HG03103 (cell line): Measurements from ENCODE around the gene HDAC7.
"Not testable (repeated sequence)": the region's sequence is repeated elsewhere in the genome, so short reads cannot be mapped to it uniquely, and the experiment has no call there.

ENCODE experiments used
- ATAC-seq: cut with Tn5 transposase; IDR thresholded peaks from one replicate; pipeline ENCODE4 v1.9.1; 2021; ENCODE audit warnings: low read depth; ENCODE audit not compliant: unreplicated experiment

The HDAC7 gene

DNA sequence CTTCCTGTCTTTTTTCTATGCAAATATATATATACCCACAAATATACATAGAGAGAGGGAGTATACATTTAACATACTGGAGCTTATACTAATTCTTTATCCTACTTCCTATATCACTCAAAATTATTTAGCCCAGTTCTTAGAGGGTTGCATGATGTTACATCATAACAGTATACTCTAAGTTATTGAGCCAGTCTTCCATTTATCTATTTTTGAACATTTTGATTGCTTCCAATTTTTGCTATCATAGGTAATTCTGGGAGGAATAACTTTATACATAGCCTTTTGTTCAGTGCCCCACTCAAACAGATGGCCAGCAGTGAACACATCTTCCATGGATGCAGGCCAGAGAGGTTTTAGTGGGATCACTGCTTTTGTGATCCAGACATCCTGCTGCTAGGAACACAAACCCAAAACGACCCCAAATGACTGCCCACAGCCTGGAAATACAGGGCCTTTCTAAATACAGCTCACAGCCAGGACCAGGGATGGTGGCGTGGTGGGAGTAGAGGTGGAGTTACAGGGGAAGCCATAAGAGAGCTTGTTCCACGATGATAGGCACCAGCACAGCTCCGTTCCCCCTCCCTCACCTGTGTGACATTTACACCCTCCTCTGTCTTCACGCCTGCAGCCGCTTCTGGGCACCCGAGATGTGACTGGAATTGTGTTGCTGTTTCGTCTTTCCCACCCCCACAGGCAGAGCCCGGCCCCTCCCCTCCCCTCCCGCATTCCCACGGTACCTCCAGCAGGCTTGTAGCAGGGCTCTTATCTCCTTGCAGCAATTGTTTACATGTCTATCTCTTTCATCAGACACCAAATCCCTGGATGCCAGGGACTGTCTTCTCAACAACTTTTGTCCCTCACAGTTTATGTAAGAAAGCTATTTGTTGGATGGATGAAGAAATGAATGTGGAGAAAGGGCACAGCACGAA, 30.7 kb upstream of the HDAC7 start:
- ATAC-seq = no peak

DNA sequence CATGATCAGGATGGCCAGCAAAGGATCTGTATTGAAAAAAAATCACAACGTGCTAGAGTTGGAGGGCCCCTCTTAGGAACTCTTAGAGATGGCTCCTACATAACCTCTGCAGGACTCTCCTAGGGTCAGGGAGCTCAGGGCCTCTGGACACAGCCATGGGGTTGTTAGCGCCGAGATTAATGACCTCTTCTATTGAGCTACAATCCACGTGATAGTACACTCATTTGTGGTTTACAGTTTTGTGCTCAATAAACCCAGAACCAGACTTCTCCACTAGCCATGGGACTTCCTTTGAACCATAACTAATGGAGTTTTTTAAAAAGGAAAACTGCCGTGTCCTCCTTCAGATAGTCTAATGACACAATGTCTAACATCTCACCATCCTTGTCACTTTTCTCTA, 29.6 kb upstream of the HDAC7 start:
- ATAC-seq = no peak

DNA sequence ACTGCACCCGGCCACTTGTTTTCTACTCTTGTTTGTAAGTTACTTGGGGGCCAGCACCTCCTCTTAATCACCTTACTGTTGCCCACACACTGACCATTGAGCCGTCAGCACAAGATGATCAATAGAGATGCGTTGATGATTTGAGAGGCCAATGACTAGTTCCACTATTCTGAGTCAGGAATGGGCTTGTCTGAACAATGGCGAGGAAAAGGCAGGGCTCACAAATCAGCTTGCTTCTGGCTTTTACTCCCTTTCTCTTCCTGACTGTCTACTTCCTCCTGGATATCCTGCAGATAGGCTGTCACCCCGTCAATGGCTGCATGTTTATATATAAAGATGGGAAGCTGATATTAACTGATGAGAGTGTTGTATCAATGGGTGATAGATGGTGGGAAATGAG, 29.1 kb upstream of the HDAC7 start:
- no peak for ATAC-seq

DNA sequence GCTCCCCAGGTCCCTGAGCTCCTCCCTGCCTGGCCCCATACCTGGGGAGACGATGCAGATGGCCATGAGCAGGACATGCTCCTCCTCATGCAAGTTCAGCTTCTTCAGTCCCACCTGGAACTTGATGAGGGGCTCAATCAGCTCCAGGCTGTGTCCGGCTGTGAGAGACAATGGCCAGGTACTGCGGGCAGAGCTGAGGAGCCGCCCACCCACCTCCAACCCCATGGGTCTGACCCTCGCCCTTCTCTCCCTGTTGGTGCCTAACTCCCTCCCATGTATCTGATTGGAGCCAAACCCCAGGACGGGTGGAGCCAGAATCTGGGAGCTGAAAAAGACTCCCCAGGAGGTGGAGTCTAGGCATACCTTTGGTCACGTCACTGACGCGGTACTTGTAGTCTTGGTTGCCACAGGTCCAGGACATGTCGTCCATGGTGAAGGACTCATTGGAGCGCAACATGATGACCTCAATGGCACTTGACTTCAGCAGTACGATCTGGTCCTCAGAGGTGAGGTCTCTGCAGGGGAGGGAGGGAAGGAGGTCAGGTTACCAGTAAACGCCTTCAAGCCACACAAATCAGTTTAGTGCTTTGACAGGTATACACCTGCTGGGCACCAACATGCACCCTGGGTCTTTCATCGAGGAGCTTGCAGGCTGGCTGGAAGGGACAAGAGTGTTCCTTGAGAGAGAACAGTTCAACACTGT, 26.7 kb upstream of the HDAC7 start:
- ATAC-seq = no peak

DNA sequence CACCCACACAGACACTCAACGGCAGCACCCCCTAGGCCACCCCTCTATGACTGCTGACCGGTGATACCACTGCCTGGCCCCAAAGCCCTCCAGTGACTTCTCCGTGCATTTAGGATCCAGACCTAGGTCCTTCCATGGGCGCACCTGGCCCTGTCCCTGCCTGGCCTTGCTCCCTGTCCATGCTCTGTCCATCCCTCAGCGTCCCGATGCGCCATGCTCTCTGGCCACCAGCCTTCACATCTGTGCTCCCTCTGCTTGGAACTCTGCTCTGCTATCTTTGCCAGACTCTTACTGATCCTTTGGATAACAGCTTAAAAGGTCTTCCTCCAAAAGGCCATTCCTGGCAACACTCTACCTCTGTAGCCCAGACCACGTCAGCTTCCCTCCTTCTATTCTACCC, 25.4 kb upstream of the HDAC7 start:
- ATAC-seq = no peak

DNA sequence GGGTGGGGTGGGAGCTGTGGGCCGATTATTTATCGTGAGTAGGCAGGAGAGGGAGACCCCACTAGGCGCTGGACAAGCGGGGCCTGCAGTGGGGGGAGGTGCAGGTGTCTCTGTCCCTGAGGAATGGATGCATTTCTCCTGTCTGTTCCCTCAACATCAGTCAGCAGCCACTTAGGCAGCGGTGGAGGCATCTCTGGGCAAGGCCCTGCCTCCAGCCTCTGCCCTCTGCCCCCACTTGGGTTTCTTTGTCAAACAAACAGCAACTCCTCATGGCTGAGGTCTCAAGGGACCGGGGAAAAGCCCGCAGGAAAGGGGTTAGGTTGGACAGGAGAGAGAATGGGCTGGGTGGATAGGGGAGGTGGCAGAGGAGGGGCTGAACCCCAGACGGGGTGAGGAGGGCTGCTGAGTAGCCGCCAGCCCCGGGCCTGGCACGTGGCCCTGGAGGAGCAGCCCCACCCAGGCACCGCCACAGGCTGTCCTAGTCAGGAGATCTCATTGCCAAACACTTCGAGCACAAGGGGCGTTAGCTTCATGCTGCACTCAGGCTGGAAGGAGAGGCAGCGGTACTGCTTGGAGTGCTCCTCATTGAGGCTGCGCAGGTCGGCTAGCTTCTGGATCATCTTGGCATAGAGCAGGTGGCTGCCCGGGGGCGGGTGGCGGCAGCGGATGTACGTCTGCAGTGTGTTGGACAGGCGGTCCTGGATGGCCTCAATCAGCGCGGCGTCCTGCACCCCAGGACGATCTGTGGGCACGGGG, 24.7 kb upstream of the HDAC7 start:
- ATAC-seq = no peak

DNA sequence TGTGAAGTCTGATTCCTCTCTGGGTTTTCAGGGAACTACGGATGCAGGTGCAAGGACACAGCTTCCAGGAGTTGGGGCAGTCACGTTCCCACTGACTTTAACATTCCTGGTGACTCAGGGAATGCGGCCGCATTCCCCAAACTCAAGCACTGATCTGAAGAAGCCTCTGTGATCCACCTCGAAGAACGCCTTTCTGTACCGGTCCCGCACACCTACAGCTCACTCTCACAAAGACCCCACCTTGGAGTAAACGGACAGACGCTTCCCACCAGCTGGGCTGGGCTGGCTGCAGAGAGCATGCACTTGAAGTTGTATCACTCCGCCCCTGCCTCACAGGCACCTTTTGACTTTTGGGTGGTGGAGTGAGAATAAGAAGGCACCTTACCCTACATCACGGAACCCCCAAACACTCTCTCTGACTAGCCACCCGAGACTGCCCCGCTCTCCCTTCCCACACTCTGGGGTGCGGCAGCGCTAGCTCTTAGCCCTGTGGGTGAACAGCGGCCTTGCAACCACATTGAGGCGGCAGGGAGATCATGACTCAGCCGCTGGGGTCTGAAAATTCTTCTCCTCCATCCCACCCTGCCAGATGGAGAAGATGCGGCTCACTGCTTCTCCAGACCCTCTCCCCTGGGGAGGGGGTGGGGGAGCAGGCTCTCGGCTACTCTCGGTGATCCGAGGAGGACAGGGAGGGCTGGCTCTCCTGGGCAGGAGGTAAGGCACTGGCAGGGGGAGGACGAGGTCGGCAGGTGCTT, 23.7 kb upstream of the HDAC7 start:
- ATAC-seq = no peak

DNA sequence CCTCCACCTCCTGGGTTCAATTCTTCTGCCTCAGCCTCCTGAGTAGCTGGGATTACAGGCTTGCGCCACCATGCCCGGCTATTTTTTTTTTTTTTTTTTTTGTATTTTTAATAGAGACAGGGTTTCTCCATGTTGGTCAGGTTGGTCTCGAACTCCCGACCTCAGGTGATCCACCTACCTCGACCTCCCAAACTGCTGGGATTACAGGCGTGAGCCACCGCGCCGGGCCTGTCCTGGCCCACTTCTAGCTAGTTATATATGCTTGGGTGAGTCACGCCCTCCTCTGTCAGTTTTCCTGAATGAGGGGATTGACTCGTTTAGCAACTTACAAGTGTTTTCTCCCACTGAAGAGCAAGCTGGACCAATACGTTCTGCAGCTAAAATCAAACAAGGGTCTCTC, 22.8 kb upstream of the HDAC7 start:
- ATAC-seq = not testable (repeated sequence)

DNA sequence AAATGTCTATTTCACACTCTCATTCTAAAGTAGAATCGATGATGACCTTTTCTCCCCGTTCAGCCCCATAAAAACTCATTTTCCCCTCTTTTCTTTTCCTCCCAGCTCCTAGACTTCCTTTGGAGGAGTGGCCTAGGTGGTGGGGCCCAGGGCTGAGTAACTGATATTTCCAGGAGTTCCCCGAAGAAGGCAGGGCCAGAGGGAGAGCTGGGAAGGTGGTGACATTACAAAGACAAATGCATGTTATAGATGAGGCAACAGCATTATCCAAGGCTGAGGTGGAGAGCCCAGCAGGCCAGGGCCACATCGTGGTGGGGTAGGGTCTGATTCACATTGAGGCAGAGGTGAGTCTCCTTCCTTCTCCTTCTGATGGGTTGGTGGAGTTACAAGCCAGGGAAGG, 22.2 kb upstream of the HDAC7 start:
- no peak for ATAC-seq

DNA sequence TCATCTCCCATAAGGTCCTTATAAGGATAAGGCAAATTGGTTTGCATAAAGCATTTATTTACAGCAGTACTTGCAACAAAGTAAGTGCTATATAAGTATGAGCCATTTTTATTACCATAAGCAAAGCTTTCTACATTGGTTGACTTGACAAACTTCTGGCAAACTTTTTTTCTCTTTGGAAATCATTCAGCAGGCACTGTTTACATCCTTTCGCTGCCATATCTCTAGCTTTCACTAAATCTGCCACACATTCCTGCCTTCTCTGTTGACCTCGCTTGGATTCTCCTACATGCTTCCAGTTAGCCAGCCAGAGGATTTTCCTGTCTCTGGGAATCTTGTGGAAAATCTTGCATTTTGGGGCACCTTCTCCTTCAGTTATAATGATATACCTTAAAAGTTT, 21.8 kb upstream of the HDAC7 start:
- no peak for ATAC-seq

DNA sequence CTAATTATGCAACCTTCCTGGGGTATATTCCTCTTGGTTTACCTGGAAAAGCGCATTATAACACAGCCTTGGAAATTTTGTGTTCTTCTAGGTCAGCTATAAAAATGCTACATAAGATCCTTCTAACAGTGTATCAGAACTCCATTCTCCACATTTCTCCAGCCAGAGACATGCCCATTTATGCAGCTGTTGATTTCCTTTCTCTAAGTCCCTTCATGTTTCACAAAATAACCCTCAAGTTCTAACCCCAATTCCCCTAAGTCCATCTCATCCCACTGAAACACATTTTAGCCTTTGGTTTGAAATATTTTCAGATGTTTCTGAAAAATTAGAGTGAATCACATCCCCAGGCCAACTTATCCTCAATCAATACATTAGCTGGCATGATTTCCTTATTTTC, 20.9 kb upstream of the HDAC7 start:
- no peak for ATAC-seq

DNA sequence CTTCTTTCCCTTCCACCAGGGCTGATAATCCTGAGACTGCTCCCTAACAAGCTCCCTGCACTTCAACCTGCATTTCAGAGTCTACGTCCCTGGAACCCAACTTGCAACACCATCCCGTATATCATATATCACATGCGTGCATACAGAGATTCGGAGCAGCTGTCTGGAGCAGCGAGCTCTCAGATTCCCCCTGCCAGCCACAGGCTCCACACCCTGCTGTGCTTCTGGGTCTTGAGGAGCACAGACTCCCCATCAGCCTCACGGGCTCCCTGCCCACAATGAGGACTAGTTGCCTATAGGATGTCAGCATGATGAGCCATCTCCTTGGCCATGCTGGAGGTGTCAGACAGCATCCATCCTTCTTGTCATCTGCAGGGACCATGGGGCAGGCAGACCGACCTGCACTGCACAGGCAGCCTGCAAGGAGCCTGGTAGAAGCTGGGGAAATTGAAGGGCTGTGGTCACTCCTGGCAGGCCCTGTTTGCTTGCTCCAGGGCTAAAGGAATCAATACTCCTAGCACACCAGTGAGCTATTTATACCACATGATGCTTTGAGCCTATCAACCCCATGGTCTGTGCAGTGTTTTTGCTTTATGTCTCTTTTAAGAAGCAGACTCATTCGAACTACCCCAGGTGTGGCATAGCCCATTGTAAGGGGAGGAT, 19.6 kb upstream of the HDAC7 start:
- no peak for ATAC-seq

DNA sequence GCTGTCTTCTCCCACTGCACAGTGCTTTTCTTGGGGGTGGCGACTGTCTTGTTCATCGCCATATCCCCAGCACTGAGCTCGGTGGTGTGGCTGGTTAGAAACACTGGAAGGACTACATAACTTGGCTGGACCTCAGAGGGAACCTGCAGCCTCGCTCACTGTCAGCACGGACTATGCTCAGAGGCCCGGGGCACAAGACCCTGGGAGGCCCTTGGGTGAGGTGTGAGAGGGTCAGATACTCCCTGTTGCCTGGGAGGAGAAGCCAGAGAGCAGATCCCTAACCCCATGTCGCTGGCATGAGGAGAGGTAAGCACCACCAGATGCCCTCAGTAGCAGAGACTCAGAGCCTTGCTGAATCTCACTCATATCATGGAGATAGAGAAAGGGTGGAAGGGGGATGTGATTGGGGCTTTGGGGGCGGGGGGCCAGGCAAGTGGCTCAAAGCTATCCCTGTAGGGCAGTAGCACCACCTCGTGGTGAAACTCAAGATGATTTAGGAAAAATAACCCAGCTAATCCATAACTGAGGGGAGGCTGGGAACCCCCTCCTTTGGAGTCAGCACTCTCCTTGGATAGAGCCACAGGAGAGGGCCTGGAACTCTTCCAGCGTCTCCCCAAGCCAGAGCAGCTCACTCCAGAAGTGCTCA, 18.7 kb upstream of the HDAC7 start:
- ATAC-seq = no peak

DNA sequence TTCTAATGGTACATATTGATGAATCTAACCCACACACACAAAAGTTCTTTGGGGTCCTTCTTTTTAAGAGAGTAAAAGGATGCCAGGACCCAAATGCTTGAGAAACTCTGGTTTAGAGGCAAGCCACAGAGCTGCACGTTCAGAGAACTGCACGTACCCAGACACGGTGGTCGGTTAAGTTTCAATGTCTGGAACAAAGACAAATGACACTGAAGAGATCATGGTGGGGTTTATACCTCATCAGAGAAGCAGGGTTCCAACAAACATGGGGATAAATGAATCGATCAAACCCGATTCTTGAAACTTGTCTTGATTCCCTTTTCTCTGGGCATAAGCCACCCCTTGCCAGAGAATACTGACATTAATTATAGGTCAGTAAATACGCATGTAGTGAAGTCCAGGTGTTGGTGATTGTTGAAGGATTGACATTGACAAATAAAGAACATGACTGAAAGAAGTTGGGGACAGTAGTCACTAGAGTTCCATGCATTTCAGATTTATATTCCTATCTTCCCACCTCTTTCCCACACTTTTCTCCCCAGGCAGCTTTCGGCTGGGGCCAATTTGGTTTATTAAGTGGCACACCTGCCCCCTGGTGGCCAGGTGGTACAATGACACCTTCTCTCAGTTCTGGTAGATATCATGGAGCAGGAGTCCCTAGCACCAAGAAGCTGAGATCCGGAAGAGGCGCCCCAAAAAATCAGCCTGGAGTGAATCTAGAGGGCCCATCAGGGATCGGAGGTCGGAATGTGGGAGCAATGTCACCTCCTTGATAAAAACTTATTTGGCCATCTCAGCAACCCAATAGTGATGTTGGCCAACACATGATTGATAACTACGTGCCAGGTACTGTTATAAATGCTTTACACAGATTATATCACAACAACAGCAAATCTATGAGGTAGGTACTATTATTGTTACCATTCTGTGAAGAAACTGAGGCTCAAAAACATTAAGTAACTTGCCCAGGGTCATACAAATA, 17.8 kb upstream of the HDAC7 start:
- ATAC-seq = no peak

DNA sequence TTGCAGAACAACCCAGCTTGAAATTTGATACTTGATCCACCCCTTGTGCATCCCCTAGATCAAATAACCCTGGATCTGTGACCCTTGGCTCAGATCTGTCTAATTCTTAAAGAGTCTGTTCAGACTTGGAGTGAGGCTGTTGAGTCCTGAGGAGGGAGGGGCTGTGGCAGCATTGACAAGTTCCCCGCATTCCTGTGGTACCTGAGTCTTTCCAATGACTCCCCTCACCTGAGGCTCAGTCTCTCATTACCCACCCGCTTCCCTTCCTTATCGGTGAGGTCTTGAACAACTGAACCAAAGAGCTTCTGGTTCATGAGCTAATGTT, 16.1 kb upstream of the HDAC7 start:
- ATAC-seq = no peak

DNA sequence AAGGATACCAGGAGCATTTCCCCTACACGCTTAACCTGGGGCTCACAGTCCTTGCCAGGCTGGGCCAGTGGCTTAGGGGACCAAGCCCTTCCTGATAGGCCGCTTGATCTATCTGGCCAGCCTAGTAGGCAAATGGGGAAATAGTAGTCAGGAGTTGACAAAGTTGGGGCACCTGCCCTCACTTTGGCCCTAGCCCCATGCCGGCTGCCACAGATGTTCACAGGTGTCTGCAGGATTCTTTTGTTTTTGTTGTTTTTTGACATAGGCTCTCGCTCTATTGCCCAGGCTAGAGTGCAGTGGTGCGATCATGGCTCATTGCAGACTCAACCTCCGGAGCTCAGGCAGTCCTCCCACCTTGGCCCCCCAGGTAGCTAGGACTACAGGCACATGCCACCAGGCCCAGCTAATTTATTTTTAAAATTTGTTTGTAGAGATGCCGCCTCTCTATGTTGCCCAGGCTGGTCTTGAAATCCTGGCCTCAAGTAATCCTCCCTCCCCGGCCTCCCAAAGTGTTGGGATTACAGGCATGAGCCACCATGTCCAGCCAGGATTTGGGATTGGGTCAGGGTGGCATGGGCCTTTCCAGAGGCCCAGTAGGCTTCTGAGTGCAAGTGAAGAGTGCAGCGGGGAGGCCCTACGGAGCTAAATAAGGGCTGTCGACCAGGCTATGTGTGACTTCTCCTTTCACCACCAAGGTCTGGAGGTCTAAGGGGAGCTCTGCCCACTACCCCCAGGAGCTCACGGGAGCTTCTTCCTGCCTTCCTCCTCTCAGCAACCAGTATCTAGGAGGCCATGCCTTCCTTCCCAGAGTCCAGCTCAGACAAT, 15.5 kb upstream of the HDAC7 start:
- ATAC-seq = no peak

DNA sequence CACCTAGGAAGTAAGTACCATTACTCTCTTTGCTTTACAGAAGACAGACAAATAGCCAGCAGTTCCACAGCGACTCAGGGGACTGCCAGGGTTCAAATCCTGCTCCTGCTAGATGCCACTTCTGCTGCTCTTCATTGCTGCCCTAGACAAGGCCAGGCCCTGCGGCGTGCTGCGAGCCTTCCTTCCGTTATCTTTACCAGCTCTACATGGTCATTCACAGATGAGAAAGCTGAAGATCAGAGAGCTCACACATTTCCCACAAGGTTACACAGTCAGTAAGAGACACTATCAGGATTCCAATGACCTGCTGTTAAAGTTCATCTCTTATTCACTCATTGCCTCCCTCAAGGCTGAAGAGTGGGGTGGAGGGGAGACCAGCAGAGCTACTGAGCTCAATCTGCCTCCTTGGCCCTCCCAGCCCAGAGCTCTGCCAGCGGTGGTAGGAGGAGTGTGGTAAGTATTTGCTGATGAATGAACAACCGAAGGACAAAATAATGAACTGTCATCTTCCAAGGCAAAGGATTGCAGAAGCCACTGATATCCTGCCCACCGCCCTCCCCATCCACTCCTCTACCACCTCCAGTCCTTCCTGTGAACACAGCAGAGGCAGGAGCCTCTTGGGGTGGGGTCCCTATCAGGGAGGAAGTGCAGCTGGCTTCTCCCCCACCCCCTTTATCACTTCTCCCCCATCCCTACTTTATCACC, 14.6 kb upstream of the HDAC7 start:
- no peak for ATAC-seq
